Suprapubic skin (tissue), 4 donors: ENCODE measurements around the gene METTL17.

Experiments used
- EP300 ChIP-seq: sonication (generic); formaldehyde crosslinking; IDR thresholded peaks from one replicate; pipeline ENCODE4 v1.6.1; 2017; ENCODE audit warnings: antibody characterized with exemption
- POLR2A ChIP-seq, 2 donors: fragments of 450-650 bp; IDR thresholded peaks; one replicate each; pipeline ENCODE4 v1.6.1; 2017; ENCODE audit warnings: antibody characterized with exemption in 2 of 2, mild to moderate bottlenecking in 2 of 2, moderate library complexity in 2 of 2
- POLR2AphosphoS5 ChIP-seq, 3 donors: sonication (generic); formaldehyde crosslinking; IDR thresholded peaks; one replicate each; pipeline ENCODE4 v1.6.1; 2017; ENCODE audit warnings: antibody characterized with exemption in 3 of 3
- TF ChIP-seq, protein P1 (sequence below), 2 donors: fragments of 200-600 bp in 1 of 2; fragments of 450-650 bp in 1 of 2; sonication (generic) in 1 of 2; IDR thresholded peaks; one replicate each; pipeline ENCODE4 v1.5.1; 2016 to 2019; ENCODE audit warnings: antibody characterized with exemption in 2 of 2, mild to moderate bottlenecking in 1 of 2, moderate library complexity in 1 of 2

DNA sequence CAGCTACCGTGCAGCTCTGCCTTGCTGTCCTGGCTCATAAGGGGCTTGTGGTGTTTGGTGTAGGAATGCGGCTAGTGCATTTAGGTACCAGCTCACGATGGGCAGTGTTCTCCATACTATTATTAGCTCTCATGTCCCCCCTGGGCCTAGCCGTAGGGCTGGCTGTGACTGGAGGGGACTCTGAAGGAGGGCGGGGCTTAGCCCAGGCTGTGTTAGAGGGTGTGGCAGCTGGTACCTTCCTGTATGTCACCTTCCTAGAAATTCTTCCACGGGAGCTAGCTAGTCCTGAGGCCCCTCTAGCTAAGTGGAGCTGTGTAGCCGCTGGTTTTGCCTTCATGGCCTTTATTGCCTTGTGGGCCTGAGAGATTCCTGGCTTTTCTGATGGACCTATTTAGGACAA, 11.4 kb downstream of the METTL17 start:
- TF ChIP-seq, protein P1, sequence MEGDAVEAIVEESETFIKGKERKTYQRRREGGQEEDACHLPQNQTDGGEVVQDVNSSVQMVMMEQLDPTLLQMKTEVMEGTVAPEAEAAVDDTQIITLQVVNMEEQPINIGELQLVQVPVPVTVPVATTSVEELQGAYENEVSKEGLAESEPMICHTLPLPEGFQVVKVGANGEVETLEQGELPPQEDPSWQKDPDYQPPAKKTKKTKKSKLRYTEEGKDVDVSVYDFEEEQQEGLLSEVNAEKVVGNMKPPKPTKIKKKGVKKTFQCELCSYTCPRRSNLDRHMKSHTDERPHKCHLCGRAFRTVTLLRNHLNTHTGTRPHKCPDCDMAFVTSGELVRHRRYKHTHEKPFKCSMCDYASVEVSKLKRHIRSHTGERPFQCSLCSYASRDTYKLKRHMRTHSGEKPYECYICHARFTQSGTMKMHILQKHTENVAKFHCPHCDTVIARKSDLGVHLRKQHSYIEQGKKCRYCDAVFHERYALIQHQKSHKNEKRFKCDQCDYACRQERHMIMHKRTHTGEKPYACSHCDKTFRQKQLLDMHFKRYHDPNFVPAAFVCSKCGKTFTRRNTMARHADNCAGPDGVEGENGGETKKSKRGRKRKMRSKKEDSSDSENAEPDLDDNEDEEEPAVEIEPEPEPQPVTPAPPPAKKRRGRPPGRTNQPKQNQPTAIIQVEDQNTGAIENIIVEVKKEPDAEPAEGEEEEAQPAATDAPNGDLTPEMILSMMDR (IDR thresholded peaks at IDR 0.05) = no peak
- TF ChIP-seq POLR2AphosphoS5 (IDR thresholded peaks at IDR 0.05) (no peak), EP300 (no peak), POLR2A (IDR thresholded peaks at IDR 0.05) (no peak)
